ENCODE results near the gene ANGEL1.

DNA sequence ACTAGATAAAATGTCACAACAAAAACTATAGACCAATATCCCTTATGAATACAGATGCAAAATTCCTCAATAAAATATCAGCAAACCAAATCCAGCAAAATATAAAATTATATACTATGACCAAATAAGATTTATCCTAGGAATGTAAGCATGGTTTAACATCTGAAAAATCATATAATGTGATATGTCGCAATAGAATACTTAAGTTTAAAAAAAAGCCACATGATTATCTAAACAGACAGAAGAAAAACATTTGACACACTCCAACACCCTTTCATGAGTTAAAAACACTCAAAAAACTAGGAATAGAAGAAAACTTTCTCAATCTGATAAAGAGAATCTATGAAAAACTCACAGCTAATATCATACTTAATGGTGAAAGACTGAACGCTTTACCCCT is 20.3 kb downstream of the ANGEL1 start:
- TF ChIP-seq, protein P1, sequence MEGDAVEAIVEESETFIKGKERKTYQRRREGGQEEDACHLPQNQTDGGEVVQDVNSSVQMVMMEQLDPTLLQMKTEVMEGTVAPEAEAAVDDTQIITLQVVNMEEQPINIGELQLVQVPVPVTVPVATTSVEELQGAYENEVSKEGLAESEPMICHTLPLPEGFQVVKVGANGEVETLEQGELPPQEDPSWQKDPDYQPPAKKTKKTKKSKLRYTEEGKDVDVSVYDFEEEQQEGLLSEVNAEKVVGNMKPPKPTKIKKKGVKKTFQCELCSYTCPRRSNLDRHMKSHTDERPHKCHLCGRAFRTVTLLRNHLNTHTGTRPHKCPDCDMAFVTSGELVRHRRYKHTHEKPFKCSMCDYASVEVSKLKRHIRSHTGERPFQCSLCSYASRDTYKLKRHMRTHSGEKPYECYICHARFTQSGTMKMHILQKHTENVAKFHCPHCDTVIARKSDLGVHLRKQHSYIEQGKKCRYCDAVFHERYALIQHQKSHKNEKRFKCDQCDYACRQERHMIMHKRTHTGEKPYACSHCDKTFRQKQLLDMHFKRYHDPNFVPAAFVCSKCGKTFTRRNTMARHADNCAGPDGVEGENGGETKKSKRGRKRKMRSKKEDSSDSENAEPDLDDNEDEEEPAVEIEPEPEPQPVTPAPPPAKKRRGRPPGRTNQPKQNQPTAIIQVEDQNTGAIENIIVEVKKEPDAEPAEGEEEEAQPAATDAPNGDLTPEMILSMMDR (IDR thresholded peaks at IDR 0.05) = no peak
- TF ChIP-seq POLR2A (IDR thresholded peaks at IDR 0.05) (no peak), EP300 (IDR thresholded peaks at IDR 0.05) (no peak)

All from tibial nerve (tissue), 4 donors.